ENCODE measurements around the gene LAD1. TPM values are rescaled to one million over a fixed set of nuclear protein-coding genes. Genes with fewer than 3 reads are reported as not detected.

The LAD1 gene
- total RNA-seq, 1 donor from 2014 or later: not detected

- no peak for DNase-seq (ENCODE audit: low spot score in 2 of 2)
- no peak for FAIRE-seq
Measured at GRCh38 chr1:201395936-201396335, 3.2 kb downstream of the LAD1 start.

GRCh38 chr1:201394591-201394990 is 4.5 kb downstream of the LAD1 start:
- FAIRE-seq: no peak
- no peak for DNase-seq (ENCODE audit: low spot score in 2 of 2)

- DNase-seq (ENCODE audit: low spot score in 2 of 2): no peak
- no peak for FAIRE-seq
Measured at GRCh38 chr1:201393076-201393475, 6.0 kb downstream of the LAD1 start.

- FAIRE-seq: no peak
- DNase-seq (ENCODE audit: low spot score in 2 of 2): no peak
Measured at GRCh38 chr1:201391651-201392511, 7.2 kb downstream of the LAD1 start.

GRCh38 chr1:201391225-201391624 is 7.9 kb downstream of the LAD1 start:
- DNase-seq (ENCODE audit: low spot score in 2 of 2) (no peak), FAIRE-seq (no peak)

GRCh38 chr1:201389051-201389450 is 10.1 kb downstream of the LAD1 start:
- DNase-seq (ENCODE audit: low spot score in 2 of 2) (no peak), FAIRE-seq (no peak)

GRCh38 chr1:201386208-201386607 is 12.9 kb downstream of the LAD1 start:
- FAIRE-seq (no peak), DNase-seq (ENCODE audit: low spot score in 2 of 2) (no peak)

GRCh38 chr1:201385299-201385891 is 13.7 kb downstream of the LAD1 start:
- FAIRE-seq (no peak), DNase-seq (ENCODE audit: low spot score in 2 of 2) (peak in 1 of 2 donors; percentile 48)

- no peak for DNase-seq (ENCODE audit: low spot score in 2 of 2)
- no peak for FAIRE-seq
Measured at GRCh38 chr1:201384406-201384782, 14.7 kb downstream of the LAD1 start.

- DNase-seq (ENCODE audit: low spot score in 2 of 2) (no peak), FAIRE-seq (no peak)
Measured at GRCh38 chr1:201383647-201384405, 15.3 kb downstream of the LAD1 start.

GRCh38 chr1:201381130-201381529 is 18.0 kb downstream of the LAD1 start:
- no peak for FAIRE-seq

GRCh38 chr1:201379733-201380242 is 19.3 kb downstream of the LAD1 start:
- no peak for DNase-seq (ENCODE audit: low spot score in 2 of 2)
- FAIRE-seq: no peak

More at GRCh38 chr1:201381130-201381529, 18.0 kb downstream of the LAD1 start:
- DNase-seq (ENCODE audit: low spot score in 2 of 2): no peak

GRCh38 chr1:201378804-201379203 is 20.3 kb downstream of the LAD1 start:
- FAIRE-seq (no peak), DNase-seq (ENCODE audit: low spot score in 2 of 2) (no peak)

- FAIRE-seq (no peak), DNase-seq (ENCODE audit: low spot score in 2 of 2) (no peak)
Measured at GRCh38 chr1:201377611-201378092, 21.5 kb downstream of the LAD1 start, which contains the start of gene TNNT2. Gene TNNT2 (minus strand): TSS chr1:201377680. CDS start chr1:201373254, 4,426 bp downstream.

GRCh38 chr1:201376464-201377374 is 22.4 kb downstream of the LAD1 start:
- DNase-seq (ENCODE audit: low spot score in 2 of 2) (no peak), FAIRE-seq (no peak)

- DNase-seq (ENCODE audit: low spot score in 2 of 2) (no peak), FAIRE-seq (no peak)
Measured at GRCh38 chr1:201376107-201376463, 23.0 kb downstream of the LAD1 start.

- no peak for DNase-seq (ENCODE audit: low spot score in 2 of 2)
- no peak for FAIRE-seq
Measured at GRCh38 chr1:201375169-201375568, 24.0 kb downstream of the LAD1 start.

GRCh38 chr1:201374364-201374763 is 24.8 kb downstream of the LAD1 start:
- FAIRE-seq (no peak), DNase-seq (ENCODE audit: low spot score in 2 of 2) (no peak)

GRCh38 chr1:201371792-201372191 is 27.3 kb downstream of the LAD1 start:
- no peak for FAIRE-seq
- DNase-seq (ENCODE audit: low spot score in 2 of 2): no peak

GRCh38 chr1:201371276-201371675 is 27.8 kb downstream of the LAD1 start:
- DNase-seq (ENCODE audit: low spot score in 2 of 2) (no peak), FAIRE-seq (no peak)
